Body of pancreas (tissue), 4 donors: ENCODE measurements around the gene LDLR.

Experiments
- CTCF ChIP-seq, 7 experiments: fragments of 450-650 bp in 4 of 7; fragments of 200-600 bp in 3 of 7; sonication (generic) in 3 of 7; IDR thresholded peaks; one replicate each; pipeline ENCODE4 v1.5.1; 2016 to 2019; ENCODE audit warnings: antibody characterized with exemption in 7 of 7
- POLR2A ChIP-seq, 3 donors: fragments of 450-650 bp; IDR thresholded peaks; one replicate each; pipeline ENCODE4 v1.6.1; 2016; ENCODE audit warnings: antibody characterized with exemption in 3 of 3, mild to moderate bottlenecking in 2 of 3

GRCh38 chr19:11113140-11113708 lies 24.0 kb downstream of the LDLR start:
- TF ChIP-seq CTCF (IDR thresholded peaks at IDR 0.05) (no peak), POLR2A (IDR thresholded peaks at IDR 0.05) (no peak)
